ENCODE data around the gene LRRC2. TPM values are rescaled to one million over a fixed set of nuclear protein-coding genes. Genes with fewer than 3 reads are reported as not detected.
A peak's percentile ranks its signal among the peaks of the same experiment; 100 is the strongest.

The LRRC2 gene
- total RNA-seq, 1 experiment from 2014 or later, result 0.26 TPM

DNA sequence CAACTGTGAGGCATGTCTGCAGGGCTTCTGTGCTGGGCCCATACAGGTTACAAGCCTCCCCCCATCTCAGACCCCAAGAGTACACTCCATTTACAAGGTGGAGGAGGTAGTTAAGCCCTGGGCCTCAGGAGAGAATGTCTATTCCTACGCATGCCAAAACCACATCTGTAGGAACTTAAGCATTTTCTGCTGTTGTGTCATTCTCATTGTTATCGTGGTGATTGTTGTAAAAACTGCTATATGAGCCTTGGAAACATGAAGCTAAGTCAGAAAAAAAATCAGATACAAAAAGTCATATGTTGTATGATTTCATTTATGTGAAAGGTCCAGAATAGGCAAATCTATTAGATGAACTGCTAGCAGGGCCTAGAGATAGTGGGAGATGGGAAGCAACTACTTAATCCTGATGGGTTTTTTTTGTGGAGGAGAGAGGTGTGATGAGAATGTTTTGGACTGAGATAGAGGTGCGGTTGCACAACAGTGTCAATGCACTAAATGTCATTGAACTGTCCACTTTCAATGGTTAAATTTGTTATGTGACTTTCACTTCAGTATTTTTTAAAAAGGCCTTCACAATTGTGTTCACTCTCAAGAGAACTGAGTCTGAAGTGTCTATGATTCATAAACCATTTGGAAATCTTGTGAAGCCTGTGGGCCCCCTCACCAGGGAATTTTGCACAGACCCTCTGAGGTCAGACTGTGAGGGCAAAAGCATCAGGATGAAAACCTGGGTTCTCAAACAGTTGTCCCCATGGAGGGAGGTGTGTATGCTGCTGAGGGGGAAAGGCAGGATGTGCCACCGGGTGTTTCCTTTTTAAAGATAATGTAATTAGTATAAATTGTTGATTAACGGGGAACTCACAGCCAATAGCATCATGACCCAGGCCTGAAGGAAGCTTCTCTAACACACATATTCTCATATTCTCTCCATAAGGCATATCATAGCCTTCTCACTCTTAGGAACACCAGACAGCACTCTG lies 65.2 kb downstream of the LRRC2 start:
- POLR2A ChIA-PET (ENCODE audit: unreplicated experiment), result no interaction called here
- CTCF ChIA-PET, result interaction anchor here (0.7 kb wide), 1 partner anchor 166 kb away, joined by 3 read pairs; no protein-coding TSS in a partner anchor
- H3K9me2 ChIP-seq (replicated peaks; ENCODE audit: low read length), result no peaks in the 10 kb centered on the region

GRCh38 chr3:46498916-46499519 lies 67.1 kb downstream of the LRRC2 start:
- H3K9ac ChIP-seq (ENCODE audit: low read length), result no peak overlapping the region
- no peak overlapping the region for H3K4me2 ChIP-seq (ENCODE audit: low read length)
- H3K27me3 ChIP-seq (ENCODE audit: low read length), result no peaks in the 10 kb centered on the region
- H3K4me1 ChIP-seq (ENCODE audit: insufficient read depth, low read length), result peaks cover 20% of the 10 kb centered on the region
- no peaks in the 10 kb centered on the region for H3K36me3 ChIP-seq (ENCODE audit: low read depth, low read length)
- ATAC-seq (no peak), DNase-seq (no peak)
- H3K4me3 ChIP-seq (ENCODE audit: low read length), result no peak overlapping the region
- no peak overlapping the region for H2AFZ ChIP-seq (ENCODE audit: low read length)
- ChIA-PET CTCF (no interaction called here), POLR2A (ENCODE audit: unreplicated experiment) (interaction anchor here (1.1 kb wide), 1 partner anchor 36 kb away, joined by 6 read pairs; no protein-coding TSS in a partner anchor)
- no peaks in the 10 kb centered on the region for H3F3A ChIP-seq (ENCODE audit: low read length, unreplicated experiment)
- H3K9me2 ChIP-seq (replicated peaks; ENCODE audit: low read length), result no peaks in the 10 kb centered on the region
- intact Hi-C loops (cut with micrococcal nuclease), result no loop called here
- TF ChIP-seq CTCF (conservative IDR thresholded peaks at IDR 0.05; ENCODE audit: low read depth, low read length) (no peak), EZH2 (IDR thresholded peaks at IDR 0.05; ENCODE audit: low read length, unreplicated experiment) (no peak), EZH2phosphoT487 (IDR thresholded peaks at IDR 0.05; ENCODE audit: borderline replicate concordance, low read length) (no peak)
- H3K79me2 ChIP-seq (ENCODE audit: low read length), result no peaks in the 10 kb centered on the region
- no peaks in the 10 kb centered on the region for H4K20me1 ChIP-seq (ENCODE audit: low read length)
- BruUV-seq (replicated peaks), result no TSS peak
- no peaks in the 10 kb centered on the region for H3K9me3 ChIP-seq (ENCODE audit: low read length)
- no peak overlapping the region for H3K27ac ChIP-seq (ENCODE audit: low read length)

More for the DNA sequence above, 65.2 kb downstream of the LRRC2 start:
- peaks cover 16% of the 10 kb centered on the region for H3K4me1 ChIP-seq (ENCODE audit: insufficient read depth, low read length)
- no peak overlapping the region for H3K4me2 ChIP-seq (ENCODE audit: low read length)
- no peaks in the 10 kb centered on the region for H4K20me1 ChIP-seq (ENCODE audit: low read length)
- H3K9me3 ChIP-seq (ENCODE audit: low read length), result no peaks in the 10 kb centered on the region
- H3K79me2 ChIP-seq (ENCODE audit: low read length), result no peaks in the 10 kb centered on the region
- H3K27me3 ChIP-seq (ENCODE audit: low read length), result no peaks in the 10 kb centered on the region
- no peaks in the 10 kb centered on the region for H3F3A ChIP-seq (ENCODE audit: low read length, unreplicated experiment)
- BruUV-seq (replicated peaks), result no TSS peak
- no peaks in the 10 kb centered on the region for H3K36me3 ChIP-seq (ENCODE audit: low read depth, low read length)
- intact Hi-C loops (cut with micrococcal nuclease), result no loop called here
- no peak overlapping the region for H3K9ac ChIP-seq (ENCODE audit: low read length)
- peak; percentile 54; the same call in 1 of the 2 replicates for ATAC-seq
- no peak overlapping the region for H3K4me3 ChIP-seq (ENCODE audit: low read length)
- H3K27ac ChIP-seq (ENCODE audit: low read length), result no peak overlapping the region
- TF ChIP-seq EZH2 (IDR thresholded peaks at IDR 0.05; ENCODE audit: low read length, unreplicated experiment), result no peak
- no peak for TF ChIP-seq CTCF (conservative IDR thresholded peaks at IDR 0.05; ENCODE audit: low read depth, low read length)
- TF ChIP-seq EZH2phosphoT487 (IDR thresholded peaks at IDR 0.05; ENCODE audit: borderline replicate concordance, low read length), result no peak
- H2AFZ ChIP-seq (ENCODE audit: low read length), result no peak overlapping the region
- DNase-seq, result peak; percentile 48

All from PC-3 (cell line).